Osteoblast (primary cell): ENCODE results near the gene ANO4. TPM values are rescaled to one million over a fixed set of nuclear protein-coding genes. Genes with fewer than 3 reads are reported as not detected.
A peak's percentile ranks its signal among the peaks of the same experiment; 100 is the strongest.

ENCODE experiments used
- DNase-seq: peaks from one replicate; pipeline ENCODE4 v3.0.0; 2011; ENCODE audit warnings: low spot score, mixed read lengths; ENCODE audit not compliant: insufficient read length; ENCODE audit errors: missing footprints
- H2AFZ ChIP-seq: 2 replicates; pipeline ENCODE4 v1.6.0; 2011; ENCODE audit warnings: mild to moderate bottlenecking, low read length
- H3K27ac ChIP-seq: 2 replicates; pipeline ENCODE4 v1.5.1; 2011; ENCODE audit warnings: mild to moderate bottlenecking, low read depth, low read length, moderate library complexity
- H3K27me3 ChIP-seq: 2 replicates; pipeline ENCODE4 v1.6.0; 2012; ENCODE audit warnings: mild to moderate bottlenecking, control low read depth, inconsistent platforms, low read length, moderate library complexity; ENCODE audit not compliant: insufficient read depth
- H3K36me3 ChIP-seq: 2 replicates; pipeline ENCODE4 v1.5.1; 2011; ENCODE audit warnings: mild to moderate bottlenecking, low read length, control low read depth, moderate library complexity; ENCODE audit not compliant: insufficient read depth
- H3K4me1 ChIP-seq: 2 replicates; pipeline ENCODE4 v1.5.1; 2011; ENCODE audit warnings: mild to moderate bottlenecking, low read length, control low read depth, moderate library complexity; ENCODE audit not compliant: insufficient read depth
- H3K4me2 ChIP-seq: 2 replicates; pipeline ENCODE4 v1.6.0; 2011; ENCODE audit warnings: mild to moderate bottlenecking, low read length; ENCODE audit not compliant: insufficient read depth
- H3K4me3 ChIP-seq: fragments of 200-600 bp; sonication (generic); 3 replicates; pipeline ENCODE4 v1.5.1; 2012; ENCODE audit warnings: mild to moderate bottlenecking, low read length, inconsistent platforms; ENCODE audit not compliant: insufficient read depth
- H3K79me2 ChIP-seq: 2 replicates; pipeline ENCODE4 v1.6.0; 2012; ENCODE audit warnings: mild to moderate bottlenecking, low read length, control low read depth, inconsistent platforms; ENCODE audit not compliant: insufficient read depth
- H3K9me3 ChIP-seq: 2 replicates; pipeline ENCODE4 v1.5.1; 2011; ENCODE audit warnings: low read depth, low read length, control low read depth
- H4K20me1 ChIP-seq: 2 replicates; pipeline ENCODE4 v1.6.0; 2012; ENCODE audit warnings: mild to moderate bottlenecking, low read length, control low read depth; ENCODE audit not compliant: insufficient read depth
- total RNA-seq: library from RNA; depleted of rRNA; stranded (reverse); fragments of >200 nt; gene quantifications from 2 replicates; pipeline ENCODE4 v1.2.3, GENCODE V29; 2012
- TF ChIP-seq, protein P1 (sequence below): IDR thresholded peaks from 2 replicates; pipeline ENCODE4 v1.5.1; 2011; ENCODE audit warnings: mild to moderate bottlenecking, low read depth, low read length, moderate library complexity; ENCODE audit errors: extremely low read depth

Gene ANO4
- total RNA-seq, 1 donor, result not detected

DNA sequence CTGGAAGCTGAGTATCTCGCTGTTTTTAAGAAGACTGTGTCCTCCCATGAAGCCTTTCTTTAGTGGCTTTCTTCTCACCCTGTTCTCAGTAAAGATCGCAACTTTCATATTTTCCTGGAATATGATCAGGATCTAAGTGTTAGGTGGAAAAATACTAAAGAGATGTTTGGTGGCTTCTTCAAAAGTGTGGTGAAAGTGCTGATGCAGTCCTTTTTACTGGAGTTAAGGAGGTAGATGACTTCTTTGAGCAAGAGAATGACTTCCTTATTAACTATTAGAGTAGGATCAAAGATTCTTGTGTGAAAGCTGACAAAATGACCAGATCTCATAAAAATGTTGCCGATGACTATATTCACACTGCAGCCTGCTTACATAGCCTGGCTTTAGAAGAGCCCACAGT is 273.8 kb downstream of the ANO4 start:
- no peaks in the 10 kb centered on the region for H4K20me1 ChIP-seq
- H3K9me3 ChIP-seq, result no peaks in the 10 kb centered on the region
- no peak for DNase-seq
- H2AFZ ChIP-seq, result no peak overlapping the region
- no peaks in the 10 kb centered on the region for H3K36me3 ChIP-seq
- H3K79me2 ChIP-seq, result no peaks in the 10 kb centered on the region
- no peak overlapping the region for H3K4me2 ChIP-seq
- no peak overlapping the region for H3K4me3 ChIP-seq
- TF ChIP-seq, protein P1, sequence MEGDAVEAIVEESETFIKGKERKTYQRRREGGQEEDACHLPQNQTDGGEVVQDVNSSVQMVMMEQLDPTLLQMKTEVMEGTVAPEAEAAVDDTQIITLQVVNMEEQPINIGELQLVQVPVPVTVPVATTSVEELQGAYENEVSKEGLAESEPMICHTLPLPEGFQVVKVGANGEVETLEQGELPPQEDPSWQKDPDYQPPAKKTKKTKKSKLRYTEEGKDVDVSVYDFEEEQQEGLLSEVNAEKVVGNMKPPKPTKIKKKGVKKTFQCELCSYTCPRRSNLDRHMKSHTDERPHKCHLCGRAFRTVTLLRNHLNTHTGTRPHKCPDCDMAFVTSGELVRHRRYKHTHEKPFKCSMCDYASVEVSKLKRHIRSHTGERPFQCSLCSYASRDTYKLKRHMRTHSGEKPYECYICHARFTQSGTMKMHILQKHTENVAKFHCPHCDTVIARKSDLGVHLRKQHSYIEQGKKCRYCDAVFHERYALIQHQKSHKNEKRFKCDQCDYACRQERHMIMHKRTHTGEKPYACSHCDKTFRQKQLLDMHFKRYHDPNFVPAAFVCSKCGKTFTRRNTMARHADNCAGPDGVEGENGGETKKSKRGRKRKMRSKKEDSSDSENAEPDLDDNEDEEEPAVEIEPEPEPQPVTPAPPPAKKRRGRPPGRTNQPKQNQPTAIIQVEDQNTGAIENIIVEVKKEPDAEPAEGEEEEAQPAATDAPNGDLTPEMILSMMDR, result no peak
- H3K27ac ChIP-seq, result no peak overlapping the region
- H3K27me3 ChIP-seq, result no peaks in the 10 kb centered on the region
- H3K4me1 ChIP-seq, result no peaks in the 10 kb centered on the region

DNA sequence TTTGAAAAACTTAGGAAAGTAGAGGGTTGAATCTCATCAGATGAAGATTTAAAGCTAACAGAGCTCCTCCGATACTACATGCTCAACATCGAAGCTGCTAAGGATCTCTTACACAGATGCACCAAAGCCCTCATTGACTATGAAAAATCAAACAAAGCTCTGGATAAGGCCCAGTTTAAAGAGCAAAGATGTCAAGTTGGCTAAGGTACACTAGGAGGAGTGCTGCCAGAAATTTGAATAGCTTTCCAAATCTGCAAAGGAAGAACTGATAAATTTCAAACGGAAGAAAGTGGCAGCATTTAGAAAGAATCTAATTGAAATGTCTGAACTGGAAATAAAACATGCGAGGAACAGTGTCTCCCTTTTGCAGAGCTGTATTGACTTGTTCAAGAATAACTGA is 274.3 kb downstream of the ANO4 start:
- no peak for DNase-seq
- H3K9me3 ChIP-seq, result no peaks in the 10 kb centered on the region

DNA sequence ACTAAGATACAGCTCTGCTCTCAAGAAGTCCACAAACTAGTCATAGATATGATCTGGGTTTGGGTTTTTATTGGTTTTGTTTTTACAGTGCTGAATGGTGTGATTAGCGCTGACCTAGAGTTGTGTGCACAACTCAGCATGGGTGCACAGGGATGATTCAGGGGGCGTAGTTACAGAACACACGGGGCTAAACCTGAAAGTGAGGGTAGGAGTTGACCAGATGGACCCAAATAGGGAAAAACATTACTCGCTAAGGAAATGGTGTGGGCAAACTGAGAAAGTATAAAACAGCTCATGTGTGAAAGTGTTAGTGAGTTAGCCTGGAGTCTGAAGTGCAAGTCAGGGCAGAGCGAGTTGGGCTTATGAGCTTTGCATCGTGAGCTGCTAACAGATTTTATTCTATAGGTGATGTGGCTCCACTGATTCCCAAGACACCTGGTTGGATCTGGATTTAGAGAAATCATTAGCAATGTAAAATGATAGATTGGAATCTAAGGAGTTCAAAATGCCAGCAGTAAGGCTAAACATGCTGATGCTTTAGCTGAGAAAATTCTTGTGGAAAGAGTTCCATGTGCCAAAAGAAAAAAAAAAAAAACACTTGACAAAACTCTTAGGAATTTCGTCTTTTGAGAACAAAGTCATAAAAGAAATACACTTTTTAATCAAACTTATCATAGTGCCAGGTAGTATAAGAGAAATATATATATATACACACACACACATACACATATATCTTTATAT is 280.5 kb downstream of the ANO4 start:
- Histone ChIP-seq H3K4me2 (peak overlapping the region; percentile 39), H3K27ac (no peak overlapping the region), H3K4me3 (no peak overlapping the region), H3K27me3 (no peaks in the 10 kb centered on the region), H3K4me1 (no peaks in the 10 kb centered on the region), H3K9me3 (no peaks in the 10 kb centered on the region), H4K20me1 (no peaks in the 10 kb centered on the region), H3K79me2 (no peaks in the 10 kb centered on the region), H2AFZ (no peak overlapping the region), H3K36me3 (no peaks in the 10 kb centered on the region)
- DNase-seq, result no peak
- TF ChIP-seq, protein P1, result no peak

More for the DNA sequence above, 274.3 kb downstream of the ANO4 start:
- no peaks in the 10 kb centered on the region for H4K20me1 ChIP-seq
- no peak overlapping the region for H3K4me3 ChIP-seq
- H3K27me3 ChIP-seq, result no peaks in the 10 kb centered on the region
- H3K79me2 ChIP-seq, result no peaks in the 10 kb centered on the region
- H3K4me2 ChIP-seq, result no peak overlapping the region
- no peak overlapping the region for H2AFZ ChIP-seq
- H3K36me3 ChIP-seq, result no peaks in the 10 kb centered on the region
- no peaks in the 10 kb centered on the region for H3K4me1 ChIP-seq
- TF ChIP-seq, protein P1, result no peak
- no peak overlapping the region for H3K27ac ChIP-seq

DNA sequence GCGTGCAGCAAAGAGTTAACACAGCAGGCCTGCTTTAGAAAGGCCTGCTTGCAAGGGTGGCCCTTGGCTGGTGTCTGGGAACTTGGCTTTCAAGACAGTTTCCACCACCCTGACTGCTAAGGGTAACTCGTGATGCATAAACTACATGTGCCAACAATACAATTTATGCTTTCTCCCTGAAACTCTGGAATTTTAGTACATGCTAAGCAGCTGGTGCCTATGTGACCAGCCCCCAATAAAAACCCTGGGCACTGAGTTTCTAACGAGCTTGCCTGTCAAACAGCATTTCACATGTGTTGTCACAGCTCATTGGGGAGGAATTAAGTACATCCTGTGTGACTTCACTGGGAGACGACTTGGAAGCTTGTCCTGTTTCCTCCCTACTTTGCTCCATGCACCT is 282.3 kb downstream of the ANO4 start:
- no peak for DNase-seq
- no peaks in the 10 kb centered on the region for H3K4me1 ChIP-seq
- H3K79me2 ChIP-seq, result no peaks in the 10 kb centered on the region
- no peak overlapping the region for H3K27ac ChIP-seq
- H2AFZ ChIP-seq, result no peak overlapping the region
- H4K20me1 ChIP-seq, result no peaks in the 10 kb centered on the region
- no peak overlapping the region for H3K4me2 ChIP-seq
- no peaks in the 10 kb centered on the region for H3K36me3 ChIP-seq
- H3K9me3 ChIP-seq, result no peaks in the 10 kb centered on the region
- H3K4me3 ChIP-seq, result no peak overlapping the region
- TF ChIP-seq, protein P1, result no peak
- H3K27me3 ChIP-seq, result no peaks in the 10 kb centered on the region
